Kidney (tissue), 14 donors: ENCODE measurements around the gene PDE1C. TPM values are rescaled to one million over a fixed set of nuclear protein-coding genes. Genes with fewer than 3 reads are reported as not detected.

Experiments
- DNase-seq, 5 donors: peaks; one replicate each; pipeline ENCODE4 v3.0.0-alpha.2; 2013 to 2020
- FAIRE-seq: peaks from 2 replicates; lab custom pipeline; 2012; peaks lifted over from hg19 to GRCh38; lab: Jason Lieb, UNC
- H3K27ac ChIP-seq, 2 donors: one replicate each; pipeline ENCODE4 v1.7.0; 2013; ENCODE audit warnings: low read depth in 2 of 2, low read length in 2 of 2, inconsistent platforms in 1 of 2
- H3K27me3 ChIP-seq: one replicate; pipeline ENCODE4 v1.7.1; 2013; ENCODE audit warnings: low read length, inconsistent platforms; ENCODE audit not compliant: control insufficient read depth, insufficient read depth
- H3K36me3 ChIP-seq, 3 donors: one replicate each; pipeline versions ENCODE4 v1.7.0 to v1.7.1; 2013; ENCODE audit warnings: low read length in 3 of 3, control low read depth in 1 of 3, inconsistent platforms in 1 of 3; ENCODE audit not compliant: insufficient read depth in 3 of 3, control insufficient read depth in 2 of 3
- H3K4me1 ChIP-seq, 3 donors: one replicate each; pipeline versions ENCODE4 v1.7.0 to v1.7.1; 2013; ENCODE audit warnings: low read length in 3 of 3, inconsistent platforms in 1 of 3, low read depth in 1 of 3; ENCODE audit not compliant: control insufficient read depth in 2 of 3, insufficient read depth in 2 of 3
- H3K4me3 ChIP-seq, 3 donors: one replicate each; pipeline versions ENCODE4 v1.7.0 to v1.8.1; 2013; ENCODE audit warnings: low read length in 3 of 3, control low read depth in 1 of 3, inconsistent platforms in 1 of 3
- H3K9ac ChIP-seq, 3 donors: one replicate each; pipeline versions ENCODE4 v1.7.0 to v1.7.1; 2013; ENCODE audit warnings: low read length in 3 of 3, control low read depth in 1 of 3, inconsistent platforms in 1 of 3
- H3K9me3 ChIP-seq, 3 donors: one replicate each; pipeline versions ENCODE4 v1.7.0 to v1.7.1; 2013; ENCODE audit warnings: low read length in 3 of 3, control low read depth in 1 of 3, inconsistent platforms in 1 of 3; ENCODE audit not compliant: control insufficient read depth in 2 of 3, insufficient read depth in 1 of 3
- intact Hi-C: fragments of 100-400 bp; cut with DNase I; formaldehyde crosslinking; loops from one replicate; pipeline ENCODE4 v1.11.1; 2022
- polyA plus RNA-seq: library from polyadenylated mRNA; stranded (reverse); fragments of 350-450 nt; fragmentation: Illumina TruSeq; extraction: RNeasy Lipid Tissue Mini Kit (QIAGEN cat#74804); gene quantifications from one replicate; pipeline ENCODE4 v1.2.3, GENCODE V29; 2014; ENCODE audit warnings: low read depth, low replicate concordance; ENCODE audit not compliant: insufficient read depth
- total RNA-seq: library from RNA; stranded (reverse); fragmentation: NEBNext Ultra II Directional; extraction: Animal tissue kit (Norgen Biotek cat#: 25700); gene quantifications from one replicate; pipeline ENCODE4 v1.2.1, GENCODE V29; 2021
- TF ChIP-seq, protein P1 (sequence below): IDR thresholded peaks from 3 replicates; pipeline ENCODE4 v1.5.1; 2012; ENCODE audit warnings: mild to moderate bottlenecking, moderate library complexity, borderline replicate concordance; ENCODE audit not compliant: insufficient read depth; ENCODE audit errors: extremely low read depth
- donor health status: control.
- donor health status: control.
- donor health status: control.
- donor health status: control.
- donor health status: control.
- donor health status: DM: yes; HTN: yes; CAD: no.
- donor health status: Normal renal cell carcinoma (clear cell type).

PDE1C gene
- total and polyA plus RNA-seq, 2 donors from 2014 or later: 3.3 to 5.5 TPM

DNA sequence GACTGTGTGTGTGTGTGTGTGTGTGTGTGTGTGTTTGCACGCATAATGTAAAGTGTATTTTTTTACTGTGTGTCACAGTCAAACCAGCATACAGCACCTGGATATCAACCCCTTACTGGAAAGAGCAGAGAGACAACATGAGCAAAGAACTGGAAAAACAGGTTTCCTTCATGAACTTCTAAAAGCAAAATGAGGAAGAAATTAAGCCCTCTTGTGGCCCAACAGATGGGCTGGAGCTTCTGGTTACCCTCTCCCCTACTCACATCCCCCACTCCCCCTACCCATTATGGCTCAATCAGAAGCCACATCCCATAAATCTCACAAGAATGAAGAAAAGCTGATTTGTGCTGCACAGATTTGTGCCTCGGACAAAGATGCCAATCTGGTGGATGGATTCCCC, 36.2 kb downstream of the PDE1C start:
- H3K36me3 ChIP-seq: no peaks in the 10 kb centered on the region
- no peaks in the 10 kb centered on the region for H3K27me3 ChIP-seq
- H3K27ac ChIP-seq: no peak overlapping the region
- no peaks in the 10 kb centered on the region for H3K4me1 ChIP-seq
- FAIRE-seq: no peak
- intact Hi-C loops: no loop called here
- no peaks in the 10 kb centered on the region for H3K9me3 ChIP-seq
- no peak overlapping the region for H3K9ac ChIP-seq
- no peak overlapping the region for H3K4me3 ChIP-seq
- TF ChIP-seq, protein P1, sequence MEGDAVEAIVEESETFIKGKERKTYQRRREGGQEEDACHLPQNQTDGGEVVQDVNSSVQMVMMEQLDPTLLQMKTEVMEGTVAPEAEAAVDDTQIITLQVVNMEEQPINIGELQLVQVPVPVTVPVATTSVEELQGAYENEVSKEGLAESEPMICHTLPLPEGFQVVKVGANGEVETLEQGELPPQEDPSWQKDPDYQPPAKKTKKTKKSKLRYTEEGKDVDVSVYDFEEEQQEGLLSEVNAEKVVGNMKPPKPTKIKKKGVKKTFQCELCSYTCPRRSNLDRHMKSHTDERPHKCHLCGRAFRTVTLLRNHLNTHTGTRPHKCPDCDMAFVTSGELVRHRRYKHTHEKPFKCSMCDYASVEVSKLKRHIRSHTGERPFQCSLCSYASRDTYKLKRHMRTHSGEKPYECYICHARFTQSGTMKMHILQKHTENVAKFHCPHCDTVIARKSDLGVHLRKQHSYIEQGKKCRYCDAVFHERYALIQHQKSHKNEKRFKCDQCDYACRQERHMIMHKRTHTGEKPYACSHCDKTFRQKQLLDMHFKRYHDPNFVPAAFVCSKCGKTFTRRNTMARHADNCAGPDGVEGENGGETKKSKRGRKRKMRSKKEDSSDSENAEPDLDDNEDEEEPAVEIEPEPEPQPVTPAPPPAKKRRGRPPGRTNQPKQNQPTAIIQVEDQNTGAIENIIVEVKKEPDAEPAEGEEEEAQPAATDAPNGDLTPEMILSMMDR: no peak
- DNase-seq: peak in 2 of 5 donors; percentile 52 to 56

DNA sequence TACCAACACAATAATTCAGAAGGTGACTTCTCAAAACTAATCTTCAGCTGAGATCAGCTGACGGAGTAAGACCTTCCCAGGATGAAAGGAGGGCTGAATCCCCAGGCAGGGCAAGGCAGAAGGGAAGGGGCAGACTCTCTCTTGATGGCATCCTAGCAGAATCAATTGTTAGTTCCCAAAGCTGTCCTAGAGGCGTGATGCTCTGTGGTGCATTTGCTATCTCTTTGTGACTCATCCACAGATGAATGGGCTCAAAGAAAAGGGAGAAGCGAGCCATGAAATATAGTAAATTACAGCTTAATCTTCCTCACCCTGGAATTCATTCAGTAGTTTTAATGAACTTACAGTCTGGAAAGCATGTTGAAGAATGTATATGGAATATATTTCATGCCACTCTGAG, 37.2 kb downstream of the PDE1C start:
- TF ChIP-seq, protein P1: no peak
- DNase-seq: no peak
- H3K9ac ChIP-seq: no peak overlapping the region
- intact Hi-C loops: no loop called here
- H3K9me3 ChIP-seq: no peaks in the 10 kb centered on the region
- no peak overlapping the region for H3K4me3 ChIP-seq
- H3K27ac ChIP-seq: no peak overlapping the region
- H3K27me3 ChIP-seq: no peaks in the 10 kb centered on the region
- no peaks in the 10 kb centered on the region for H3K36me3 ChIP-seq
- FAIRE-seq: no peak
- H3K4me1 ChIP-seq: no peaks in the 10 kb centered on the region

DNA sequence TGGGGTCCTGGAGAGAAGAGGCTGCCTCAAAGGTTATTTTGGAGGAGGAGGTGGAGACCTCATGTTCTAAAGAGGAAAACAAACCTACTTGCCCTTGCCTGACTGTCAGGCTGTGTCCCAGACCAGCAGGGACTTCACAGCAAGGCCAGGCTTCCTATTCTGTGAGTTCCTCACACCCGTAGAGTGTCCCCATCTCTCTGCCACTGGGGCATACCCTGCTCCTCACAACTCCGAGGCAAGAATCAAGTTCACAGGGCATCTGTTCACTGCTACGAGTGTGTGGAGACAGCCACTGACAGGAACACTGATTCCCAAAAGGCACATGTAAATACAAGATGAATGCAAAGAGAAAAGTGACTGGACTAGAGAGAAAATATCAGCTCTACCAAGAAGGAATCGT, 38.0 kb downstream of the PDE1C start:
- no peak for FAIRE-seq
- Histone ChIP-seq H3K4me3 (no peak overlapping the region), H3K27me3 (no peaks in the 10 kb centered on the region), H3K36me3 (no peaks in the 10 kb centered on the region), H3K9ac (no peak overlapping the region), H3K4me1 (no peaks in the 10 kb centered on the region), H3K9me3 (no peaks in the 10 kb centered on the region), H3K27ac (no peak overlapping the region)
- DNase-seq: no peak
- TF ChIP-seq, protein P1: no peak
- intact Hi-C loops: no loop called here
